Measurements from ENCODE around the gene RASAL3.

Gene RASAL3

GRCh38 chr19:15449620-15450527 lies 14.5 kb downstream of the RASAL3 start, which contains the start of gene WIZ:
WIZ (minus strand) TSS chr19:15449956; CDS start chr19:15448307, 1,649 bp downstream.
- no peak for DNase-seq (ENCODE audit: low read depth, low spot score)

DNA sequence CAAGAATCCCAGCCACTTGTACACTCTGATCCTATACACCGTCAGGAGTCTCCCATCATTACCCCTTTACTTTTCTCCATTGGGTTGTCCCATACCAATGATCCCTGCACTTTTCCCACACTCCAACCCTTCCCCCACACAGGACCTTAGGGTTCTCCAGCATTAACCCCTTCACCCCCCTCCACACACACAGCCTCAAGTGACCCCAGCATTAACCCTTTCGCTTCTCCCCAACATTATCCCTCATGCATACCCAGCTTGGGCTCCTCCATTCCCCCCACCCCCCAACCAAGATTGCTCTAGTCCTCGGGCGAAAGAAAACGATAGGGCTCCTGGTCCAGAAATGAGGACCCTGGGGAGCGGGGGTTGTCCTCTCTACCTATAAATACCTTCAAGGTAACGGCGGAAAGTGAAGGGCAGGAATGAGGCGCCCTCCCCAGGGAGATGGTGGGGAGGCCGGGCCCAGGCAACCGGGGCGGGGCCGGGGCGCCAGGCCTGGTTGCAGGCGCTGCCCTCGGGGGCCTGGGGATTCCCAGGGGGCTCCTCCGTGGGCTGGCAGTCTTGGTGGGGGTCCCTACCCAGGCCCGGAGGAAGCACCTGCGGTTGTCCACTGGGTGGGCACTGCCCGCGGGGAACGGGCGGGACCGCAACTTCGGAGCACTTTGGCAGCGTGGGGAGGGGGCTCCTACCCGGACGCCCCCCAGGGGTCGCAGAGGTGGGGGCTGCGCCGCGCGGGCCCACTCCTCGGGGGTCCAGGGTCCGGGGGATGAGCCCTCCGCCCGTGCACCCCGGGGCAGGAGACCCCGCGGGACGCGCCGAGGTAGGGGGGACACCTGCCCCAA lies 15.3 kb downstream of the RASAL3 start:
- DNase-seq (ENCODE audit: low read depth, low spot score) = no peak

DNA sequence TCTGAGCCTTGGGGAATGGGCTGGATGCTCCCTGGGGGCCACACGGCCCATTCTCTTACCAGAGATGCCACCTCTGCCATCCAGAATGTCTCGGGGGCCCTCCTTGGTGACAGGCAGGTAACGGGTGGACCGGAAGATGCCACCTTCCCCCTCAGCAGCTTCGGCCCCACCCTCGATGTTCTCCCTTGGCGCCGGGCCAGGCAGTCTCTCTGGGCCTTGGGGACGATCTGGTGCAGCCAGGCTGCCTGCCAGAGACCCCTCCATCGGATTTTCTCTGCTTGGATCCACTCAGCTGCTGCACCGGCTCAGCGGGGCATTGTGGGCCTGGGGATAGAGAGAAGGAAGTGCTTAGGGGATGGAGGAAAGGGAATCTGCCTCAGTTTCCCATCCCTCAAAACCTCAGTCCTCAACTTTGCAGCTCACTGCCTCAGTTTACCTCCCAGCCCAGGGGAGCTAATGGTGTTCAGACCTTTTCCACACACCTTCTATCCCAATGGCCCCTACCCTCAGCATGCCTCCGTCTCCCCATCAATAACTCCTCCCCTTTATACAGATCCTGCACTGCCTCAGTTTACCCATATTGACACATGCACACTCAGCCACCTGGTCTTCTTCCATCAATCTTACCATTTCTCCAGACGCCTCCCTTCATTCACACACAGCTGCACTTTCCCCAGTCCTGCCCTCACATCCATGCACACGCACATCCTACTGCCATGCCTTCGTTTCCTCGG lies 16.1 kb downstream of the RASAL3 start:
- DNase-seq (ENCODE audit: low read depth, low spot score) = no peak

DNA sequence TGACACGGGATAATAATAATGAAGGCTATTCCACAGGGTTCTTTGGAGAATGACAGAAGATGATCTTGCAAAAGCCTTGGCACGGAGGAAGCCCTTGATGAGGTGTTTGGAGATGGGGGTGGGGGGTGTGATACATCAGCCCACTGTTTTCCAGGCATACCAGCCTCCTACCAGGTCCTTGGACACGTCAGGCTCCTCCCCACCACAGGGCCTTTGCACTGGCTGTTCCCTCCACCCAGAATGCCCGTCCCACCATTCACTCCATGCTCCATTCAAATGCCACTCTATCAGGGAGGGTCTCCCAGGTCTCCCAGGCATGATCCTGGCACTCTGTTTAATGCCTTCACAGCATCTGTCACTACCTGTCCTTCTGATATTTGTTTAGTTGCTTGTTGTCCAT lies 17.3 kb downstream of the RASAL3 start:
- no peak for DNase-seq (ENCODE audit: low read depth, low spot score)

- DNase-seq (ENCODE audit: low read depth, low spot score) = no peak
Measured at GRCh38 chr19:15445807-15446376, 18.5 kb downstream of the RASAL3 start.

DNA sequence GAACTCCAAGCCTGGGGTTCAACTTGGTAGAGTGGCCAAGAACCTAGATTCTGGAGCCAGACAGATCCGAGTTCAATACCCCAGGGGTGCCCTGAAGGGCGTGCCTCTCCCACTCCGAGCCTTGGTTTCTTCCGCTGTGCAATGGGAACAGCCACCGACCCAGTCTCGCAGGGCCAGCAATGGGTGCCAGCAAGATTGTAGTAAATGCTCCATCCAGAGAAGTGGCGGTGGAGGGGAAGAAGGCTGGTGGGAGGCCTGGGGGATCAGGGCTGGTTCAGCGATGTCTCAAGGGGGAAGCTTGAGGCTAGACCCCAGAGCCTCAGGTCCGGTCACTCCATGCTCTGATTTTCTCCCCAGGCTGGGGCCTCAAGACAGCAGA lies 19.1 kb downstream of the RASAL3 start:
- DNase-seq (ENCODE audit: low read depth, low spot score) = no peak

GRCh38 chr19:15444505-15445226 lies 19.7 kb downstream of the RASAL3 start:
- no peak for DNase-seq (ENCODE audit: low read depth, low spot score)

DNA sequence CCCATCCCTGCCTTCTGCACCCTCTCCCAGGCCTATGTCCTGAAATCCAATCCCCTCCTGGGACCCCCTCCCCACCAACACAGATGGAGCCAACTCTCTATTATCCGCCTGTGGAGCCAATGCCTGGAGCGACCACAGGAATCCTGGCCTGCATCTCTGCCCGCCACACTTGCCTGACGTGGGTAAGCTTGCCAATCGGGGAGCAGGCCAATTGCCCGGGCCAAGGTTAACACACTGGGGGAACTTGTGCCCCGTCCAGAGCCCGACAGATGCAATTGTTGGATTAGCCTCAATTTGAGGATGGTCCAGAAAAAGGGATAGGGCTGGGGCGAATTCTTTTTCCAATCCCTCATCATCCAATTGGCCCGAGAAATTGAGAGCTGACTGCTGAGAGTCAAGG lies 20.5 kb downstream of the RASAL3 start:
- no peak for DNase-seq (ENCODE audit: low read depth, low spot score)

DNA sequence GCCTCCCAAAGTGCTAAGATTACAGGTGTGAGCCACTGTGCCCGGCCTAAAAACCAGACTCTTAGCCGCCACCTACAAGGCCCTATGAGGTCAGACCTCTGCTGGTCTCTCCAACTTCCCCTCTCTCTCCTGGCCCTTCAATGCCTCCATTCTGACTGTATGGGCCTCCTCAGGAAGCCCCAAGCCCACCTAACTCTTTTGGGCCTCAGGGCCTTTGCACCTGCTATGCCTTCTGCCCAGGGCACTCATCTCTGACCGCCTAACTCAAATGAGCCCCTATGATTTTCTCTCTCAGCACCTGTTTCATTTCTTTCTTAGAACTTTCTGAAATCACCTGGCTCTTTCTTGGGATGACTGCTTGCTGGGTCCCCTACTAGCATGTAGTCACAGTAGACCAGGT lies 21.0 kb downstream of the RASAL3 start:
- DNase-seq (ENCODE audit: low read depth, low spot score) = no peak

- no peak for DNase-seq (ENCODE audit: low read depth, low spot score)
Measured at GRCh38 chr19:15442142-15442920, 22.0 kb downstream of the RASAL3 start.

DNA sequence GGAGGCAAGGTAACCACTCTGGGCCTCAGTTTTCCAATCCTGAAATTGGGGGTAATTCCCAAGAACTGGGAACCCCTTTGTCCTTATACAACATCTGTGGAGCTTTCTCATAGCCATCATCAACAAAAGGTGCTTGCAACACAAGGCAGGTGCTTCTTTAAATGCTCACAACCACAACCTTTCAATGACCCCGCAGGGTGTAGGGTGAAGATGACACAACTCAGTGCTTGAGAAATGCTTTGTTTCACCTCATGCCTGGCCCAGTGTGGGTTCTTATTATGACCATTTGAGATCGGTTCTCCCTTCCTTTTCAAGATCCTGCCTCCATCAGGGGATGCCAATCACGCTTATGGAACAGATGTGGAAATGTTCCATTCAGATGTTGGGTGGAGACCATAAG lies 23.0 kb downstream of the RASAL3 start:
- no peak for DNase-seq (ENCODE audit: low read depth, low spot score)

- no peak for DNase-seq (ENCODE audit: low read depth, low spot score)
Measured at GRCh38 chr19:15439821-15440641, 24.3 kb downstream of the RASAL3 start.

- no peak for DNase-seq (ENCODE audit: low read depth, low spot score)
Measured at GRCh38 chr19:15439078-15439799, 25.1 kb downstream of the RASAL3 start.

- no peak for DNase-seq (ENCODE audit: low read depth, low spot score)
Measured at GRCh38 chr19:15438577-15438976, 25.8 kb downstream of the RASAL3 start.

GRCh38 chr19:15438124-15438496 lies 26.2 kb downstream of the RASAL3 start:
- DNase-seq (ENCODE audit: low read depth, low spot score) = no peak

DNA sequence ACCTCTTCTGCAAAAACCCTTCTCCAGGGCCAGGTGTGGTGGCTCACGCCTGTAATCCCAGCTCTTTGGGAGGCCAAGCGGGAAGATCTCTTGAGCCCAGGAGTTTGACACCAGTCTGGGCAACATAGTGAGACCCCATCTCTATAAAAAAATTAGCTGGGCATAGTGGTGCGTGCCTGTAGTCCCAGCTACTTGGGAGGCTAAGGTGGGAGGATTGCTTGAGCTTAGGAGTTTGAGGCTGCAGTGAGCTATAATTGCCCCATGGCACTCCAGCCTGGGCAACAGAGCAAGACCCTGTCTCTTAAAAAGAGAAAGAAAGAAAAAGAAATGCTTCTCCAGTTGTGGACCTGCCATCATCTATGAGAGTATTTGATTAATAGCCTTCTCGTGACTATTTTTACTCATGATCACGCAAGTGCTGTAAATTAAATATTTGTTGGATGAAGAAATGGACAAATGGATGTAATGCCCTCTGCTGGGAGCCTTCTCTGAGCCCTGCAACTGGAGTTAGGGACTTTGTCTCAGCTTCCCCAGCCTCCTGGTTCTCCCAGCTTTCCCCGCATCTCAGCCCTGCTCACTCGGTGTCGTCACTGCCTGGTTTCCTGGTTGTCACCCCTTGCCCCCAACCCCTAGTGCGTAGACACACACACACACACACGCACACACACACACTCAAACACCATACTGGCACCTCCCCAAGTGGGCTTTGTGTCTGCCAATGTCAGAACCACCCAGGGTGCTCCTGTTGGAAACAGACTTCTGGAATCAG lies 26.8 kb downstream of the RASAL3 start:
- DNase-seq (ENCODE audit: low read depth, low spot score) = no peak

GRCh38 chr19:15436826-15437110 lies 27.6 kb downstream of the RASAL3 start:
- no peak for DNase-seq (ENCODE audit: low read depth, low spot score)
